Activated CD4-positive, alpha-beta memory T cell treated with anti-CD3 and anti-CD28 coated beads, Interleukin-2, amount 10 ng/mL, durations not matched to agents 7 days and 5 days (primary cell): Measurements from ENCODE around the gene HRH1. TPM values are rescaled to one million over a fixed set of nuclear protein-coding genes. Genes with fewer than 3 reads are reported as not detected.
"Not testable (repeated sequence)": the region's sequence is repeated elsewhere in the genome, so short reads cannot be mapped to it uniquely, and the experiment has no call there.

Experiments
- CTCF ChIA-PET: fragments of 350-600 bp; sonication (Branson Sonifier 250); formaldehyde crosslinking; loops from one replicate; lab custom pipeline; 2021; ENCODE audit warnings: antibody characterized with exemption, inconsistent platforms; lab: Charles Lee
- POLR2A ChIA-PET: fragments of 350-600 bp; sonication (Branson Sonifier 250); formaldehyde crosslinking; loops from one replicate; lab custom pipeline; 2021; ENCODE audit warnings: antibody characterized with exemption; lab: Charles Lee
- DNase-seq: peaks from one replicate; pipeline ENCODE4 v3.0.0-alpha.2; 2020
- H3K27ac Mint-ChIP-seq: one replicate; pipeline ENCODE4 v1.8.0; 2021; ENCODE audit warnings: mild to moderate bottlenecking, mixed read lengths
- H3K27me3 Mint-ChIP-seq: one replicate; pipeline ENCODE4 v1.8.0; 2021; ENCODE audit warnings: mixed read lengths
- H3K36me3 Mint-ChIP-seq: one replicate; pipeline ENCODE4 v1.8.0; 2021; ENCODE audit warnings: low read depth, mixed read lengths
- H3K4me1 Mint-ChIP-seq: one replicate; pipeline ENCODE4 v1.8.0; 2021; ENCODE audit warnings: mixed read lengths
- H3K4me3 Mint-ChIP-seq: one replicate; pipeline ENCODE4 v1.8.0; 2021; ENCODE audit warnings: mild to moderate bottlenecking, mixed read lengths
- H3K9me3 Mint-ChIP-seq: one replicate; pipeline ENCODE4 v1.8.0; 2021; ENCODE audit warnings: mixed read lengths
- total RNA-seq, 2 experiments: library from RNA; stranded (reverse); gene quantifications; one replicate each; pipeline ENCODE4 v1.2.3, GENCODE V29; 2021

Gene HRH1
- total RNA-seq, 2 experiments from 2014 or later: 0.95 to 1.0 TPM

DNA sequence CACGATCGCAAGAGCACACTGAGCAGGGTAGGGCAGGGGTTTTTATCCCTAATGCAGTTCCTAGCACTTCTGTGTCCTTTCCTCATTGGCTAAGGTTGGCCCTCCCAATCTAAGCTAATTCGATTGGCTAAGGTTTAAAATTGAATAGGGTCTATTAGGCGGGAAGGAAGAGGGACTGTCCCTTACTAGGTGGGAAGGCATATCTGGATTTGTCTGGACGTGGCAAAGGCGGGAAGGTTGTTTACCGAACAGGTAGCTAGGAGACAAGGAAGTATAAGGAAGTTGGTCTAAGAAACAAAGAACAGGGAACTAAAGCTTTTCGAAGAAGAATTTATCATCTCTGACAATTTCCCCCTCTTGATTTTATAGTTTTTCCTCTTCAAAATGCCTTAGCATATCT lies 93.1 kb downstream of the HRH1 start:
- ChIA-PET CTCF (no interaction called here), POLR2A (interaction anchor here (0.6 to 2.0 kb wide), 2 partner anchors 25 to 557 kb away, joined by 3 to 5 read pairs; partner anchors contain the start of gene ATG7)
- H3K27me3 Mint-ChIP-seq: peaks cover 6% of the 10 kb centered on the region
- H3K4me1 Mint-ChIP-seq: peaks cover 20% of the 10 kb centered on the region
- H3K36me3 Mint-ChIP-seq: peaks cover 6% of the 10 kb centered on the region
- H3K9me3 Mint-ChIP-seq: peaks cover 7% of the 10 kb centered on the region
- no peak overlapping the region for H3K27ac Mint-ChIP-seq
- DNase-seq: no peak
- no peak overlapping the region for H3K4me3 Mint-ChIP-seq

- H3K9me3 Mint-ChIP-seq: peaks cover 3% of the 10 kb centered on the region
- DNase-seq: no peak
- H3K36me3 Mint-ChIP-seq: peaks cover 11% of the 10 kb centered on the region
- H3K4me1 Mint-ChIP-seq: peaks cover 24% of the 10 kb centered on the region
- no peak overlapping the region for H3K4me3 Mint-ChIP-seq
- no peak overlapping the region for H3K27ac Mint-ChIP-seq
- H3K27me3 Mint-ChIP-seq: peaks cover 2% of the 10 kb centered on the region
- ChIA-PET POLR2A (interaction anchor here (1.1 to 2.0 kb wide), 2 partner anchors 11 to 23 kb away, joined by 3 to 5 read pairs; partner anchors contain the start of gene ATG7), CTCF (no interaction called here)
Observed at GRCh38 chr3:11248596-11248995, 94.3 kb downstream of the HRH1 start.

DNA sequence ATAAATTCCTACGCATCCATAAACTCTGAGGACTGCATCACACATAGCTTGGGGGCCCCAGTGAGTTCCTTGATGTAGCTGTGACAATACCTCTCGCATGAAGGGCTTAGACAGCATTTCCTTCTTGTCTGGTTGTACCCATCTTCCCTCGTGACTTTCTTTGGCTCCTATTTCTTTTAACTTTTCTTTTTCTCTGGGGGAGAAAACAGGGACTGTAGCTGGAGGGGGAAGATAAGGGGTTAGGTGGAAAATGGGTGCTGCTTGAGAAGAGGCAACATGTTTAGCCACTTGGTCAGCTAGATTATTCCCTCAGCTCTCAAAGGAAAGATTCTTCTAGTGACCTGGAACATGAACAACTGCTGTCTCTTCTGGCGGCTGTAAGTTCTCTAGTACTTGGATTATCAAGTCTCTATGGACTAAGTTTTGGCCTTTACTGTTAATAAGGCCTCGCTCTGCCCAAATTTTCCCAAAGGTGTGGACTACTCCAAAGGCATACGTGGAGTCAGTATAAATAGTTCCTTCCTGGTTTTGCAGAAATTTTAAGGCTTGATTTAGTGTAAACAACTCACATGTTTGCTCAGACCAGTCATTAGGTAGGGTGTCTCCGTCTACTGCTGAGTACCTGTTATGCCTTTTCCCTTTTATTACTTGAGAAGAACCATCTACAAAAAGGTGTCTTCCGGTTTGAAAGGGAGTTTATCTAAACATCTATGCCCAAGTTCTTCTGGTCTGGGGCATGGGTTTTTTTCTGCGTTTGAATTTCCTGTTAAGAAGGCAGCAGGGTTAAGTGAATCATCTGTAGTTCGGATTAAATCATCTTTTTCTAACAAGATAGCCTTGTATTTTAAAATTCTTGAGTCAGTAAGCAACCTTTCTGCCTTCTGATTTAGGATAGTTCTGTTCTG lies 96.9 kb downstream of the HRH1 start:
- Mint-ChIP-seq H3K27me3 (peaks cover 1% of the 10 kb centered on the region), H3K4me1 (peaks cover 24% of the 10 kb centered on the region), H3K4me3 (peak overlapping the region; percentile 46), H3K27ac (peak overlapping the region; percentile 86), H3K9me3 (peaks cover 8% of the 10 kb centered on the region), H3K36me3 (peaks cover 11% of the 10 kb centered on the region)
- peak; percentile 18 for DNase-seq
- CTCF ChIA-PET: no interaction called here
- POLR2A ChIA-PET: interaction anchor here (1.2 kb wide), 1 partner anchor 13 kb away, joined by 5 read pairs; no protein-coding TSS in a partner anchor

DNA sequence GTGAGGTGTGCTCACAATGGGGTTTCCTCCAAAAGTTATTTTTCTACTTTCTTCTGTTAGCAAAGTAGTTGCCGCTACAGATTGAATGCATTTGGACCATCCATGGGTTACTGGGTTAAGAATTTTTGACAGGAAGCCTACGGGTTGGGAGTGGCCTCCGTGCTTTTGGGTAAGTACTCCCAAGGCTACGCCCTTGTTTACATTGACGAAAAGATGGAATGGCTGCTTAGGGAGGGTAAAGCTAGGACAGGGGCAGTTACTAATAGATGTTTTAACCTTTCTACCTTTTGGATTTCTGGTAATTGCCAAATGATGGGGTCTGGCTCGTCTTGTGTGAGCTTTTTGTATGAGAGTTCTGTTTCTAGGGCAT lies 97.5 kb downstream of the HRH1 start:
- H3K27me3 Mint-ChIP-seq: peaks cover 1% of the 10 kb centered on the region
- peak overlapping the region; percentile 86 for H3K27ac Mint-ChIP-seq
- peaks cover 8% of the 10 kb centered on the region for H3K9me3 Mint-ChIP-seq
- H3K36me3 Mint-ChIP-seq: peaks cover 11% of the 10 kb centered on the region
- H3K4me3 Mint-ChIP-seq: peak overlapping the region; percentile 46
- CTCF ChIA-PET: no interaction called here
- POLR2A ChIA-PET: interaction anchor here (1.2 kb wide), 1 partner anchor 14 kb away, joined by 5 read pairs; no protein-coding TSS in a partner anchor
- DNase-seq: no peak
- H3K4me1 Mint-ChIP-seq: peaks cover 24% of the 10 kb centered on the region

GRCh38 chr3:11254876-11255275 lies 100.6 kb downstream of the HRH1 start:
- H3K4me1 Mint-ChIP-seq: peaks cover 24% of the 10 kb centered on the region
- H3K27me3 Mint-ChIP-seq: peaks cover 1% of the 10 kb centered on the region
- CTCF ChIA-PET: interaction anchor here (1.1 kb wide), 1 partner anchor 17 kb away, joined by 4 read pairs; no protein-coding TSS in a partner anchor
- peaks cover 15% of the 10 kb centered on the region for H3K36me3 Mint-ChIP-seq
- peaks cover 8% of the 10 kb centered on the region for H3K9me3 Mint-ChIP-seq
- H3K27ac Mint-ChIP-seq: no peak overlapping the region
- no peak overlapping the region for H3K4me3 Mint-ChIP-seq
- POLR2A ChIA-PET: interaction anchor here (1.2 kb wide), 1 partner anchor 17 kb away, joined by 3 read pairs; the partner anchor contains the start of gene ATG7
- DNase-seq: no peak

GRCh38 chr3:11255537-11255936 lies 101.2 kb downstream of the HRH1 start:
- DNase-seq, H3K9me3 Mint-ChIP-seq, CTCF ChIA-PET, H3K27ac Mint-ChIP-seq, POLR2A ChIA-PET, H3K4me3 Mint-ChIP-seq, H3K27me3 Mint-ChIP-seq: not testable (repeated sequence)
- peaks cover 13% of the 10 kb centered on the region for H3K36me3 Mint-ChIP-seq
- H3K4me1 Mint-ChIP-seq: peaks cover 21% of the 10 kb centered on the region

GRCh38 chr3:11258958-11259357 lies 104.7 kb downstream of the HRH1 start:
- Mint-ChIP-seq H3K27ac (no peak overlapping the region), H3K27me3 (peaks cover 1% of the 10 kb centered on the region), H3K9me3 (peaks cover 5% of the 10 kb centered on the region), H3K36me3 (peaks cover 4% of the 10 kb centered on the region), H3K4me1 (no peaks in the 10 kb centered on the region), H3K4me3 (no peak overlapping the region)
- DNase-seq: no peak
- POLR2A ChIA-PET: no interaction called here
- CTCF ChIA-PET: interaction anchor here (1.1 kb wide), 2 partner anchors 76 to 917 kb away, joined by 3 read pairs; no protein-coding TSS in a partner anchor

DNA sequence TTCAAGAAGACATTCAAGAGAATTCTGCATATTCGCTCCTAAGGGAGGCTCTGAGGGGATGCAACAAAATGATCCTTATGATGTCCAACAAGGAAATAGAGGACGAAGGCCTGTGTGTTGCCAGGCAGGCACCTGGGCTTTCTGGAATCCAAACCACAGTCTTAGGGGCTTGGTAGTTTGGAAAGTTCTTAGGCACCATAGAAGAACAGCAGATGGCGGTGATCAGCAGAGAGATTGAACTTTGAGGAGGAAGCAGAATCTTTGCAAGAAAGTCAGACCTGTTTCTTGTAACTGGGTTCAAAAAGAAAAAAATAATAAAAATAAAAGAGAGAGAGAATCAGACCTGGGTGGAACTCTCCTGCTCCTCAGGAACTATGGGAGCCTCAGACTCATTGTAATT lies 106.2 kb downstream of the HRH1 start:
- Mint-ChIP-seq H3K27me3 (peaks cover 5% of the 10 kb centered on the region), H3K4me1 (no peaks in the 10 kb centered on the region), H3K36me3 (peaks cover 4% of the 10 kb centered on the region), H3K4me3 (no peak overlapping the region), H3K27ac (no peak overlapping the region), H3K9me3 (peaks cover 3% of the 10 kb centered on the region)
- ChIA-PET POLR2A (interaction anchor here (1.1 kb wide), 1 partner anchor 12 kb away, joined by 3 read pairs; the partner anchor contains the start of gene ATG7), CTCF (interaction anchor here (1.6 kb wide), 1 partner anchor 12 kb away, joined by 5 read pairs; the partner anchor contains the start of gene ATG7)
- DNase-seq: no peak

DNA sequence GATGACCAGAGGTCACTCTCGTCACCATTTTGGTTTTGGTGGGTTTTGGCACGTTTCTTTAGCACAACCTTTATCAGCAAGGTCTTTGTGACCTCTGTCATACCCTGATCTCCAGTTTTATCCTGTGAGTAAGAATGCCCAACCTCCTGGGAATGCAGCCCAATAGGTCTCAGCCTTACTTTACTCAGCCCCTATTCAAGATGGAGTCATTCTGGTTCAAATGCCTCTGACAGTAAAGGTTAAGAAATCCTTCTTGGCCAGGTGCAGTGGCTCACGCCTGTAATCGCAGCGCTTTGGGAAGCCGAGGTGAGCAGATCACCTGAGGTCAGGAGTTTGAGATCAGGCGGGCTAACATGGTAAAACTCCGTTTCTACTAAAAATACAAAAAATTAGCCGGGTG lies 114.7 kb downstream of the HRH1 start:
- ChIA-PET POLR2A (no interaction called here), CTCF (no interaction called here)
- Mint-ChIP-seq H3K4me1 (peaks cover 23% of the 10 kb centered on the region), H3K4me3 (no peak overlapping the region), H3K36me3 (peaks cover 7% of the 10 kb centered on the region), H3K27ac (no peak overlapping the region), H3K27me3 (peaks cover 10% of the 10 kb centered on the region), H3K9me3 (no peaks in the 10 kb centered on the region)
- DNase-seq: no peak

- Mint-ChIP-seq H3K4me1 (peaks cover 52% of the 10 kb centered on the region), H3K27ac (peak within 1 kb of the TSS; percentile 87), H3K36me3 (peaks cover 34% of the 10 kb centered on the region), H3K9me3 (peaks cover 11% of the 10 kb centered on the region), H3K4me3 (peak within 1 kb of the TSS; percentile 87), H3K27me3 (peaks cover 3% of the 10 kb centered on the region)
- peak; percentile 97 for DNase-seq
- CTCF ChIA-PET: interaction anchor here (0.6 to 2.1 kb wide), 9 partner anchors 11 to 371 kb away, joined by 3 to 11 read pairs (median 4); partner anchors contain the start of gene VGLL4
- POLR2A ChIA-PET: interaction anchor here (0.7 to 3.7 kb wide), 23 partner anchors 10 to 575 kb away, joined by 3 to 74 read pairs (median 4); partner anchors contain the start of gene TAMM41
Observed at GRCh38 chr3:11271986-11272904, 118.0 kb downstream of the HRH1 start, which contains the start of gene ATG7. Gene ATG7 (plus strand): TSS chr3:11272397. CDS start chr3:11298696, 26,299 bp downstream.

- ChIA-PET CTCF (interaction anchor here (1.2 to 2.1 kb wide), 5 partner anchors 15 to 371 kb away, joined by 3 to 11 read pairs (median 6); partner anchors contain the start of gene VGLL4), POLR2A (interaction anchor here (0.7 to 3.7 kb wide), 19 partner anchors 10 to 574 kb away, joined by 3 to 74 read pairs (median 4); partner anchors contain the start of gene TAMM41)
- peaks cover 57% of the 10 kb centered on the region for H3K4me1 Mint-ChIP-seq
- H3K36me3 Mint-ChIP-seq: peaks cover 40% of the 10 kb centered on the region
- H3K27ac Mint-ChIP-seq: peak overlapping the region; percentile 87
- no peaks in the 10 kb centered on the region for H3K27me3 Mint-ChIP-seq
- peaks cover 11% of the 10 kb centered on the region for H3K9me3 Mint-ChIP-seq
- DNase-seq: no peak
- peak overlapping the region; percentile 87 for H3K4me3 Mint-ChIP-seq
Observed at GRCh38 chr3:11272906-11273574, 118.7 kb downstream of the HRH1 start.
